Measurements from ENCODE around the gene CADPS2. TPM values are rescaled to one million over a fixed set of nuclear protein-coding genes. Genes with fewer than 3 reads are reported as not detected.

CADPS2 gene
- total RNA-seq, 2 donors from 2014 or later = 31.9 to 63.9 TPM

GRCh38 chr7:122344303-122344620 lies 542.0 kb downstream of the CADPS2 start:
- no peak for DNase-seq
- H3K36me3 ChIP-seq (replicated peaks in 1 of 2; ENCODE audit: insufficient read depth in 1 of 2, low read depth in 2 of 2) = no peaks in the 10 kb centered on the region
- ATAC-seq = no peak
- intact Hi-C loops (cut with DNase I) = no loop called here
- no peaks in the 10 kb centered on the region for H3K4me1 ChIP-seq
- no peak for TF ChIP-seq POLR2A (IDR thresholded peaks at IDR 0.05)
- no peak for TF ChIP-seq CTCF (IDR thresholded peaks at IDR 0.05)
- 92 to 95% methylated on average over 1 of the region's 1 CpG for WGBS, 2 donors
- no peak overlapping the region for H3K27ac ChIP-seq
- no peaks in the 10 kb centered on the region for H3K27me3 ChIP-seq
- no peak overlapping the region for H3K4me3 ChIP-seq
- no peaks in the 10 kb centered on the region for H3K9me3 ChIP-seq

GRCh38 chr7:122343601-122344302 lies 542.5 kb downstream of the CADPS2 start:
- no peak overlapping the region for H3K4me3 ChIP-seq
- intact Hi-C loops (cut with DNase I) = no loop called here
- H3K36me3 ChIP-seq (replicated peaks in 1 of 2; ENCODE audit: insufficient read depth in 1 of 2, low read depth in 2 of 2) = no peaks in the 10 kb centered on the region
- H3K4me1 ChIP-seq = no peaks in the 10 kb centered on the region
- TF ChIP-seq CTCF (IDR thresholded peaks at IDR 0.05) = no peak
- no peak for TF ChIP-seq POLR2A (IDR thresholded peaks at IDR 0.05)
- WGBS, 2 donors = 86 to 94% methylated on average over 7 of the region's 7 CpGs
- DNase-seq (no peak), ATAC-seq (no peak)
- no peak overlapping the region for H3K27ac ChIP-seq
- H3K9me3 ChIP-seq = no peaks in the 10 kb centered on the region
- H3K27me3 ChIP-seq = no peaks in the 10 kb centered on the region

- intact Hi-C loops (cut with DNase I) = no loop called here
- Histone ChIP-seq H3K36me3 (replicated peaks in 1 of 2; ENCODE audit: insufficient read depth in 1 of 2, low read depth in 2 of 2) (no peaks in the 10 kb centered on the region), H3K27me3 (no peaks in the 10 kb centered on the region), H3K27ac (no peak overlapping the region), H3K4me1 (no peaks in the 10 kb centered on the region), H3K9me3 (no peaks in the 10 kb centered on the region), H3K4me3 (no peak overlapping the region)
- ATAC-seq (no peak), DNase-seq (no peak)
- WGBS, 2 donors = 79 to 100% methylated on average over 1 of the region's 1 CpG
- no peak for TF ChIP-seq POLR2A (IDR thresholded peaks at IDR 0.05)
- no peak for TF ChIP-seq CTCF (IDR thresholded peaks at IDR 0.05)
Observed at GRCh38 chr7:122340427-122340826, 545.8 kb downstream of the CADPS2 start.

GRCh38 chr7:122339145-122339904 lies 546.9 kb downstream of the CADPS2 start:
- ATAC-seq (no peak), DNase-seq (no peak)
- Histone ChIP-seq H3K4me3 (no peak overlapping the region), H3K27ac (no peak overlapping the region), H3K27me3 (no peaks in the 10 kb centered on the region), H3K36me3 (replicated peaks in 1 of 2; ENCODE audit: insufficient read depth in 1 of 2, low read depth in 2 of 2) (no peaks in the 10 kb centered on the region), H3K9me3 (no peaks in the 10 kb centered on the region), H3K4me1 (no peaks in the 10 kb centered on the region)
- intact Hi-C loops (cut with DNase I) = no loop called here
- WGBS, 2 donors = 76 to 85% methylated on average over 6 of the region's 6 CpGs
- TF ChIP-seq POLR2A (IDR thresholded peaks at IDR 0.05) (no peak), CTCF (IDR thresholded peaks at IDR 0.05) (no peak)

Measured in body of pancreas (tissue), 4 donors.